HG02943 (cell line): ENCODE measurements around the gene ACBD5.
A peak's percentile ranks its signal among the peaks of the same experiment; 100 is the strongest.

Source experiments
- ATAC-seq: cut with Tn5 transposase; IDR thresholded peaks from one replicate; pipeline ENCODE4 v1.9.1; 2021; ENCODE audit warnings: mild to moderate bottlenecking, low read depth, moderate library complexity; ENCODE audit not compliant: unreplicated experiment

The ACBD5 gene

GRCh38 chr10:27155066-27155754, 85.4 kb downstream of the ACBD5 start, which contains the start of gene MASTL:
Gene MASTL, plus strand, starts transcription at chr10:27155352. Its CDS starts 75 bp downstream, at chr10:27155427.
- peak; percentile 76 for ATAC-seq

- ATAC-seq, result peak; percentile 6
Observed at GRCh38 chr10:27153845-27154193, 86.8 kb downstream of the ACBD5 start.

- ATAC-seq, result no peak
Observed at GRCh38 chr10:27153329-27153728, 87.3 kb downstream of the ACBD5 start.

GRCh38 chr10:27152687-27153086, 87.9 kb downstream of the ACBD5 start:
- no peak for ATAC-seq

- no peak for ATAC-seq
Observed at GRCh38 chr10:27150261-27150660, 90.3 kb downstream of the ACBD5 start.

GRCh38 chr10:27147701-27148100, 92.9 kb downstream of the ACBD5 start:
- ATAC-seq, result no peak

GRCh38 chr10:27145937-27146336, 94.7 kb downstream of the ACBD5 start:
- ATAC-seq, result no peak
